Pancreas (tissue), 10 donors: ENCODE results near the gene SLC10A7. TPM values are rescaled to one million over a fixed set of nuclear protein-coding genes. Genes with fewer than 3 reads are reported as not detected.

ENCODE experiments used
- ATAC-seq, 4 donors: fragments of 200-7000 bp; cut with Tn5 transposase; one replicate each; pipeline versions ENCODE4 v1.8.0 to v1.9.1; 2020; ENCODE audit warnings: mild to moderate bottlenecking in 4 of 4, moderate library complexity in 4 of 4
- DNase-seq, 6 donors: peaks; one replicate each; pipeline ENCODE4 v3.0.0-alpha.2; 2020
- FAIRE-seq: peaks from 2 replicates; lab custom pipeline; 2012; peaks lifted over from hg19 to GRCh38; lab: Jason Lieb, UNC
- H3K27ac ChIP-seq, 4 donors: fragments of 200-600 bp; sonication (generic); 1 replicate in 3 of 4; 2 replicates in 1 of 4; pipeline versions ENCODE4 v1.5.0 to v1.8.0; 2020
- H3K27me3 ChIP-seq, 4 donors: fragments of 200-600 bp; one replicate each; pipeline ENCODE4 v1.8.0; 2021
- H3K36me3 ChIP-seq, 3 donors: fragments of 200-600 bp; sonication (generic) in 1 of 3; one replicate each; pipeline versions ENCODE4 v1.5.0 to v1.8.0; 2020 to 2021
- H3K4me1 ChIP-seq, 3 donors: fragments of 200-600 bp; one replicate each; pipeline ENCODE4 v1.8.0; 2021
- H3K4me3 ChIP-seq, 4 donors: fragments of 200-600 bp; sonication (generic) in 2 of 4; one replicate each; pipeline versions ENCODE4 v1.5.0 to v1.8.0; 2020 to 2021
- H3K9me3 ChIP-seq, 4 donors: fragments of 200-600 bp; one replicate each; pipeline ENCODE4 v1.8.0; 2021
- CTCF ChIP-seq, 4 donors: fragments of 200-600 bp; sonication (generic) in 3 of 4; IDR thresholded peaks; one replicate each; pipeline versions ENCODE4 v1.5.0 to v1.8.0; 2021; ENCODE audit warnings: antibody characterized with exemption in 4 of 4
- WGBS, 2 donors: extraction: QIAGEN DNeasy Blood & Tissue Kit; methylation state at CpG; one replicate each; pipeline ENCODE4 v1.1.7; 2013; 5-methylcytosine and 5-hydroxymethylcytosine counted together
- intact Hi-C, 3 donors: fragments of 100-400 bp; cut with DNase I; formaldehyde crosslinking; loops; one replicate each; pipeline versions ENCODE4 v1.11.1 to v1.14.2; 2022
- polyA plus RNA-seq, 2 donors: library from polyadenylated mRNA; stranded (reverse); fragments of 200-250 nt; gene quantifications; one replicate each; pipeline ENCODE4 v1.2.3, GENCODE V29; 2013
- total RNA-seq, 6 donors: library from RNA; stranded (reverse); fragmentation: NEBNext Ultra II Directional in 4 of 6; extraction: Animal tissue kit (Norgen Biotek cat#: 25700) in 4 of 6; gene quantifications; one replicate each; pipeline versions ENCODE4 v1.2.1 to v1.2.4, GENCODE V29; 2021 to 2023
- donor health status: healthy with polysubstance abuse.
- donor health status: DM: no; HTN: no; CAD: no; lungs with moderate emphysema.
- donor health status: DM: no; HTN: no; CAD: no.
- donor health status: control.
- donor health status: control.
- donor health status: Bipolar disorder and iron deficiency.
- donor health status: DM: yes; HTN: yes; CAD: no.
- donor health status: DM: no; HTN: no; CAD: no.
- donor health status: DM: no; HTN: no; CAD: no.
- donor health status: DM: yes; HTN: yes; CAD: no.

The SLC10A7 gene
- total and polyA plus RNA-seq, 8 donors: 2.1 to 11.1 (median 6.9) TPM

- no peak for FAIRE-seq
- Histone ChIP-seq H3K27me3 (no peaks in the 10 kb centered on the region), H3K4me3 (no peak overlapping the region), H3K27ac (no peak overlapping the region), H3K9me3 (no peaks in the 10 kb centered on the region), H3K36me3 (no peaks in the 10 kb centered on the region), H3K4me1 (no peaks in the 10 kb centered on the region)
- no peak for TF ChIP-seq CTCF (IDR thresholded peaks at IDR 0.05)
- 94 to 96% methylated on average over 2 of the region's 2 CpGs for WGBS, 2 donors
- DNase-seq: no peak
- no peak for ATAC-seq
- intact Hi-C loops: no loop called here
Observed at GRCh38 chr4:146294776-146295175, 227.0 kb downstream of the SLC10A7 start.

GRCh38 chr4:146292508-146292907 lies 229.2 kb downstream of the SLC10A7 start:
- no peak for FAIRE-seq
- no peak for DNase-seq
- 81 to 86% methylated on average over 1 to 2 of the region's 2 CpGs for WGBS, 2 donors
- Histone ChIP-seq H3K27me3 (no peaks in the 10 kb centered on the region), H3K4me1 (no peaks in the 10 kb centered on the region), H3K9me3 (no peaks in the 10 kb centered on the region), H3K4me3 (no peak overlapping the region), H3K36me3 (no peaks in the 10 kb centered on the region), H3K27ac (no peak overlapping the region)
- ATAC-seq: no peak
- no peak for TF ChIP-seq CTCF (IDR thresholded peaks at IDR 0.05)
- intact Hi-C loops: no loop called here

- Histone ChIP-seq H3K4me1 (no peaks in the 10 kb centered on the region), H3K4me3 (no peak overlapping the region), H3K36me3 (no peaks in the 10 kb centered on the region), H3K9me3 (no peaks in the 10 kb centered on the region), H3K27ac (no peak overlapping the region), H3K27me3 (no peaks in the 10 kb centered on the region)
- no peak for TF ChIP-seq CTCF (IDR thresholded peaks at IDR 0.05)
- ATAC-seq (no peak), FAIRE-seq (no peak), DNase-seq (no peak)
- 97 to 98% methylated on average over 1 of the region's 1 CpG for WGBS, 2 donors
- intact Hi-C loops: no loop called here
Observed at GRCh38 chr4:146291313-146291712, 230.4 kb downstream of the SLC10A7 start.

GRCh38 chr4:146288193-146288592 lies 233.5 kb downstream of the SLC10A7 start:
- H3K4me3 ChIP-seq: no peak overlapping the region
- WGBS, 2 donors: 68 to 83% methylated on average over 4 of the region's 4 CpGs
- H3K9me3 ChIP-seq: no peaks in the 10 kb centered on the region
- no peak overlapping the region for H3K27ac ChIP-seq
- H3K4me1 ChIP-seq: no peaks in the 10 kb centered on the region
- TF ChIP-seq CTCF (IDR thresholded peaks at IDR 0.05): no peak
- intact Hi-C loops: no loop called here
- H3K36me3 ChIP-seq: no peaks in the 10 kb centered on the region
- FAIRE-seq (no peak), ATAC-seq (peak in 1 of 4 donors; percentile 22), DNase-seq (no peak)
- H3K27me3 ChIP-seq: no peaks in the 10 kb centered on the region

- intact Hi-C loops: no loop called here
- no peak for FAIRE-seq
- no peaks in the 10 kb centered on the region for H3K4me1 ChIP-seq
Observed at GRCh38 chr4:146285037-146285436, 236.7 kb downstream of the SLC10A7 start.

More at GRCh38 chr4:146285037-146285436, 236.7 kb downstream of the SLC10A7 start:
- H3K4me3 ChIP-seq: no peak overlapping the region
- no peak overlapping the region for H3K27ac ChIP-seq
- no peaks in the 10 kb centered on the region for H3K36me3 ChIP-seq
- H3K27me3 ChIP-seq: no peaks in the 10 kb centered on the region
- no peaks in the 10 kb centered on the region for H3K9me3 ChIP-seq
- no peak for TF ChIP-seq CTCF (IDR thresholded peaks at IDR 0.05)
- ATAC-seq (no peak), DNase-seq (no peak)
